Neural cell (in vitro differentiated cells): ENCODE data around the gene NFIB. TPM values are rescaled to one million over a fixed set of nuclear protein-coding genes. Genes with fewer than 3 reads are reported as not detected.

ENCODE experiments used
- H2AFZ ChIP-seq: fragments of 200-600, 300-800 bp; sonication (generic), shearing (Covaris generic); 2 replicates; pipeline ENCODE4 v1.6.0; 2014; ENCODE audit warnings: low read depth, mild to moderate bottlenecking, antibody characterized with exemption, low read length, moderate library complexity
- H3F3A ChIP-seq: fragments of 200-600 bp; shearing (Covaris generic); 2 replicates; pipeline ENCODE4 v1.6.1; 2016; ENCODE audit warnings: mild to moderate bottlenecking, moderate library complexity, mixed read lengths, antibody characterized with exemption, low read length; ENCODE audit not compliant: insufficient read depth, poor library complexity, severe bottlenecking
- H3K27ac ChIP-seq: fragments of 200-600, 300-800 bp; sonication (generic), shearing (Covaris generic); 2 replicates; pipeline ENCODE4 v1.5.1; 2014; ENCODE audit warnings: mild to moderate bottlenecking, low read length, moderate library complexity
- H3K27me3 ChIP-seq: fragments of 300-800, 200-600 bp; sonication (generic), shearing (Covaris generic); 2 replicates; pipeline ENCODE4 v1.6.0; 2014; ENCODE audit warnings: mild to moderate bottlenecking, low read depth, low read length, moderate library complexity; ENCODE audit not compliant: insufficient read depth
- H3K36me3 ChIP-seq: fragments of 300-800, 200-600 bp; sonication (generic), shearing (Covaris generic); 2 replicates; pipeline ENCODE4 v1.5.1; 2014; ENCODE audit warnings: mild to moderate bottlenecking, antibody characterized with exemption, low read length, moderate library complexity; ENCODE audit not compliant: insufficient read depth
- H3K4me2 ChIP-seq: fragments of 300-800, 200-600 bp; sonication (generic), shearing (Covaris generic); 2 replicates; pipeline ENCODE4 v1.6.0; 2014; ENCODE audit warnings: mild to moderate bottlenecking, low read length
- H3K4me3 ChIP-seq: fragments of 300-800, 200-600 bp; sonication (generic), shearing (Covaris generic); 2 replicates; pipeline ENCODE4 v1.5.1; 2014; ENCODE audit warnings: mild to moderate bottlenecking, low read length, moderate library complexity
- H3K79me2 ChIP-seq: fragments of 200-600 bp; shearing (Covaris generic); replicated peaks from 2 replicates; pipeline ENCODE4 v1.6.0; 2014; ENCODE audit warnings: mild to moderate bottlenecking, low read length, moderate library complexity; ENCODE audit not compliant: insufficient read depth
- H3K9ac ChIP-seq: fragments of 300-800, 200-600 bp; sonication (generic), shearing (Covaris generic); 2 replicates; pipeline ENCODE4 v1.6.1; 2016; ENCODE audit warnings: mild to moderate bottlenecking, low read length, mixed read lengths
- H3K9me2 ChIP-seq: fragments of 200-600 bp; shearing (Covaris generic); 2 replicates; pipeline ENCODE4 v1.6.1; 2016; ENCODE audit warnings: mild to moderate bottlenecking, low read length, mixed read lengths; ENCODE audit not compliant: insufficient read depth
- H3K9me3 ChIP-seq: fragments of 200-600, 300-800 bp; sonication (generic), shearing (Covaris generic); 2 replicates; pipeline ENCODE4 v1.6.1; 2016; ENCODE audit warnings: mild to moderate bottlenecking, mixed run types, low read length, moderate library complexity, mixed read lengths
- H4K20me1 ChIP-seq: fragments of 200-600 bp; shearing (Covaris generic); 2 replicates; pipeline ENCODE4 v1.6.1; 2016; ENCODE audit warnings: mild to moderate bottlenecking, mixed run types; ENCODE audit not compliant: insufficient read depth
- CTCF ChIP-seq: fragments of 450-650 bp; IDR thresholded peaks from 2 replicates; pipeline ENCODE4 v1.5.1; 2014; ENCODE audit warnings: antibody characterized with exemption, mild to moderate bottlenecking, moderate library complexity; ENCODE audit not compliant: poor library complexity, severe bottlenecking
- EP300 ChIP-seq: fragments of 450-650 bp; conservative IDR thresholded peaks from 2 replicates; pipeline ENCODE4 v1.6.1; 2014; ENCODE audit warnings: antibody characterized with exemption, mild to moderate bottlenecking, moderate library complexity; ENCODE audit not compliant: poor library complexity, severe bottlenecking
- EZH2 ChIP-seq: fragments of 200-600, 300-800 bp; shearing (Covaris generic), sonication (generic); IDR thresholded peaks from 2 replicates; pipeline ENCODE4 v1.6.1; 2014; ENCODE audit warnings: antibody characterized with exemption, low read length, borderline replicate concordance, mild to moderate bottlenecking; ENCODE audit not compliant: insufficient read depth, poor library complexity, severe bottlenecking
- MXI1 ChIP-seq: fragments of 450-650 bp; conservative IDR thresholded peaks from 2 replicates; pipeline ENCODE4 v1.6.1; 2014; ENCODE audit warnings: antibody characterized with exemption, mild to moderate bottlenecking; ENCODE audit not compliant: poor library complexity, severe bottlenecking
- POLR2AphosphoS5 ChIP-seq: IDR thresholded peaks from 2 replicates; pipeline ENCODE4 v1.6.1; 2012
- RAD21 ChIP-seq: fragments of 450-650 bp; conservative IDR thresholded peaks from 2 replicates; pipeline ENCODE4 v1.6.1; 2014; ENCODE audit warnings: antibody characterized with exemption, mild to moderate bottlenecking, moderate library complexity
- REST ChIP-seq: IDR thresholded peaks from 2 replicates; pipeline ENCODE4 v1.6.1; 2012; ENCODE audit warnings: borderline replicate concordance
- SMC3 ChIP-seq: fragments of 450-650 bp; conservative IDR thresholded peaks from 2 replicates; pipeline ENCODE4 v1.6.1; 2014; ENCODE audit warnings: antibody characterized with exemption, mild to moderate bottlenecking, moderate library complexity; ENCODE audit not compliant: poor library complexity
- TAF1 ChIP-seq: IDR thresholded peaks from 2 replicates; pipeline ENCODE4 v1.6.1; 2012; ENCODE audit warnings: low read depth
- polyA plus RNA-seq: library from polyadenylated mRNA; depleted of rRNA; stranded (reverse); fragments of >200 nt; gene quantifications from 2 replicates; pipeline ENCODE4 v1.2.3, GENCODE V29; 2014

NFIB gene
- polyA plus RNA-seq, 1 donor from 2014 or later: 0.73 TPM

- Histone ChIP-seq H3K27me3 (no peaks in the 10 kb centered on the region), H3K9me2 (no peaks in the 10 kb centered on the region)
- TF ChIP-seq CTCF (no peak), MXI1 (no peak), EZH2 (no peak), POLR2AphosphoS5 (no peak), REST (no peak), TAF1 (no peak), RAD21 (no peak), SMC3 (no peak), EP300 (no peak)
Observed at GRCh38 chr9:14119694-14120514, 194.0 kb downstream of the NFIB start.

GRCh38 chr9:14112226-14112625 lies 201.7 kb downstream of the NFIB start:
- Histone ChIP-seq H3K9me3 (no peaks in the 10 kb centered on the region), H3K27me3 (no peaks in the 10 kb centered on the region), H3K36me3 (no peaks in the 10 kb centered on the region), H4K20me1 (no peaks in the 10 kb centered on the region), H3K27ac (no peak overlapping the region), H3K9me2 (no peaks in the 10 kb centered on the region), H3F3A (no peaks in the 10 kb centered on the region), H3K79me2 (no peaks in the 10 kb centered on the region), H3K4me3 (no peak overlapping the region), H2AFZ (no peak overlapping the region), H3K4me2 (no peak overlapping the region), H3K9ac (no peak overlapping the region)
- no peak for TF ChIP-seq CTCF
- TF ChIP-seq POLR2AphosphoS5: no peak
- no peak for TF ChIP-seq EZH2
- TF ChIP-seq MXI1: no peak
- no peak for TF ChIP-seq RAD21
- TF ChIP-seq REST: no peak
- TF ChIP-seq EP300: no peak
- no peak for TF ChIP-seq SMC3
- no peak for TF ChIP-seq TAF1

More at GRCh38 chr9:14119694-14120514, 194.0 kb downstream of the NFIB start:
- Histone ChIP-seq H4K20me1 (no peaks in the 10 kb centered on the region), H3F3A (no peaks in the 10 kb centered on the region), H3K4me3 (no peak overlapping the region), H3K36me3 (no peaks in the 10 kb centered on the region), H3K9ac (no peak overlapping the region), H3K4me2 (no peak overlapping the region), H3K9me3 (no peaks in the 10 kb centered on the region), H3K27ac (no peak overlapping the region), H3K79me2 (no peaks in the 10 kb centered on the region), H2AFZ (no peak overlapping the region)
